T-cell (primary cell): ENCODE results near the gene APOF. TPM values are rescaled to one million over a fixed set of nuclear protein-coding genes. Genes with fewer than 3 reads are reported as not detected.
"Not testable (repeated sequence)": the region's sequence is repeated elsewhere in the genome, so short reads cannot be mapped to it uniquely, and the experiment has no call there.

Source experiments
- ATAC-seq, 4 experiments: fragments of 200-7000 bp in 3 of 4; fragments of 150-1000 bp in 1 of 4; cut with Tn5 transposase; replicated peaks in 1 of 4; 1 replicate in 3 of 4; 2 replicates in 1 of 4; pipeline ENCODE4 v1.10.0; 2021; ENCODE audit warnings: moderate library complexity in 3 of 4, mild to moderate bottlenecking in 2 of 4, moderate number of reproducible peaks in 1 of 4
- CTCF ChIA-PET, 2 donors: fragments of 300-600 bp; sonication (Branson Sonifier 250); formaldehyde crosslinking; loops; one replicate each; lab custom pipeline; 2022; ENCODE audit warnings: antibody characterized with exemption in 2 of 2; lab: Charles Lee
- POLR2A ChIA-PET, 2 donors: fragments of 300-600 bp; sonication (Branson Sonifier 250); formaldehyde crosslinking; loops; one replicate each; lab custom pipeline; 2022; ENCODE audit warnings: antibody characterized with exemption in 2 of 2; lab: Charles Lee
- DNase-seq, 35 experiments: peaks; one replicate each; pipeline versions ENCODE4 v3.0.0 to v3.0.0-alpha.2; 2013 to 2023
- H3K27ac ChIP-seq: one replicate; pipeline ENCODE4 v1.5.1; 2013; ENCODE audit warnings: low read length
- H3K27me3 ChIP-seq, 2 experiments: replicated peaks in 1 of 2; 1 replicate in 1 of 2; 2 replicates in 1 of 2; pipeline versions ENCODE4 v1.6.1 to v1.7.0; 2013; ENCODE audit warnings: low read length in 1 of 2, mixed read lengths in 1 of 2; ENCODE audit not compliant: control insufficient read depth in 2 of 2, insufficient read depth in 2 of 2; ENCODE audit errors: extremely low read depth in 1 of 2
- H3K36me3 ChIP-seq, 2 donors: 1 replicate in 1 of 2; 2 replicates in 1 of 2; pipeline versions ENCODE4 v1.6.1 to v1.7.0; 2013; ENCODE audit warnings: low read length in 1 of 2; ENCODE audit not compliant: control insufficient read depth in 2 of 2, insufficient read depth in 1 of 2; ENCODE audit errors: extremely low read depth in 1 of 2
- H3K4me1 ChIP-seq, 2 experiments: 1 replicate in 1 of 2; 2 replicates in 1 of 2; pipeline versions ENCODE4 v1.6.1 to v1.7.0; 2013; ENCODE audit warnings: low read length in 2 of 2, mixed read lengths in 1 of 2; ENCODE audit not compliant: insufficient read depth in 2 of 2, control insufficient read depth in 1 of 2; ENCODE audit errors: extremely low read depth in 1 of 2
- H3K4me3 ChIP-seq, 2 donors: 1 replicate in 1 of 2; 2 replicates in 1 of 2; pipeline versions ENCODE4 v1.5.1 to v1.7.0; 2013; ENCODE audit warnings: mild to moderate bottlenecking in 2 of 2, low read length in 1 of 2, moderate library complexity in 1 of 2; ENCODE audit not compliant: control insufficient read depth in 1 of 2; ENCODE audit errors: extremely low read depth in 1 of 2
- H3K9me3 ChIP-seq: 2 replicates; pipeline ENCODE4 v1.7.0; 2013
- H3K27ac Mint-ChIP-seq, 2 donors: one replicate each; pipeline ENCODE4 v1.8.0; 2020 to 2021; ENCODE audit warnings: mild to moderate bottlenecking in 2 of 2, mixed read lengths in 2 of 2
- H3K27me3 Mint-ChIP-seq, 2 donors: one replicate each; pipeline ENCODE4 v1.8.0; 2021 to 2022; ENCODE audit warnings: mixed read lengths in 2 of 2
- H3K36me3 Mint-ChIP-seq: one replicate; pipeline ENCODE4 v1.8.0; 2021; ENCODE audit warnings: mixed read lengths
- H3K4me1 Mint-ChIP-seq, 3 donors: one replicate each; pipeline ENCODE4 v1.8.0; 2020 to 2022; ENCODE audit warnings: mixed read lengths in 3 of 3, mild to moderate bottlenecking in 1 of 3
- H3K4me3 Mint-ChIP-seq, 3 donors: one replicate each; pipeline ENCODE4 v1.8.0; 2020 to 2022; ENCODE audit warnings: mild to moderate bottlenecking in 3 of 3, mixed read lengths in 3 of 3, moderate library complexity in 3 of 3
- H3K9me3 Mint-ChIP-seq, 3 donors: one replicate each; pipeline ENCODE4 v1.8.0; 2020 to 2022; ENCODE audit warnings: mixed read lengths in 3 of 3
- WGBS: methylation state at CpG from one replicate; pipeline ENCODE4 v1.1.5; 2013; ENCODE audit warnings: missing lambda C conversion rate; ENCODE audit not compliant: insufficient coverage; 5-methylcytosine and 5-hydroxymethylcytosine counted together
- total RNA-seq, 35 experiments: library from RNA in 6 of 35; stranded (reverse) in 6 of 35; fragments of 120-200 nt in 1 of 35; gene quantifications; one replicate each; pipeline versions ENCODE4 v1.2.1 to v1.2.4 and lab custom pipeline; 2013 to 2026

The APOF gene
- total RNA-seq, 5 donors from 2014 or later (not counting 1 experiment from before 2014, with no cell fraction given) = not detected

DNA sequence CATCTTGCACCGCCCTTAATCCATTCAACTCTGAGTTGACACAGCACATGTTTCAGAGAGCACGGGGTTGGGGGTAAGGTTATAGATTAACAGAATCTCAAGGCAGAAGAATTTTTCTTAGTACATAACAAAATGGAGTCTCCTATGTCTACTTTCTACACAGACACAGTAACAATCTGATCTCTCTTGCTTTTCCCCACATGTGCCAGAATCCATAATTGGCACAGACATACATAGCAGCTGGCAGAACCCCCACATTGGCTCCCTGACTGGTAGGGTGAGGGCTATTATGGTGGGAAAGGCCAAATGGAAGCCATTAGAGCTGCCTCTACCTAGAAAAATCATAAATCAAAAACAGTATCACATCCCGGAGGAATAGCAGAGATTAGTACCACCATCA is 38.5 kb upstream of the APOF start:
- H3K27ac Mint-ChIP-seq, H3K36me3 Mint-ChIP-seq, H3K4me1 ChIP-seq, H3K27me3 ChIP-seq, DNase-seq, H3K27ac ChIP-seq, H3K9me3 ChIP-seq, ATAC-seq, H3K4me3 Mint-ChIP-seq, CTCF ChIA-PET, H3K4me1 Mint-ChIP-seq, H3K4me3 ChIP-seq, POLR2A ChIA-PET, H3K36me3 ChIP-seq, H3K27me3 Mint-ChIP-seq: not testable (repeated sequence)
- peaks cover 4 to 20% (median 12%) of the 10 kb centered on the region in 3 donors for H3K9me3 Mint-ChIP-seq
- no CpG with 5 or more reads among the region's 3 CpGs for WGBS

- H3K27ac ChIP-seq, CTCF ChIA-PET, H3K4me1 ChIP-seq, H3K27ac Mint-ChIP-seq, H3K4me3 Mint-ChIP-seq, H3K36me3 ChIP-seq, H3K27me3 Mint-ChIP-seq, H3K4me1 Mint-ChIP-seq, H3K9me3 ChIP-seq, H3K4me3 ChIP-seq, POLR2A ChIA-PET, ATAC-seq, H3K27me3 ChIP-seq, DNase-seq, H3K36me3 Mint-ChIP-seq: not testable (repeated sequence)
- no CpG with 5 or more reads among the region's 3 CpGs for WGBS
- peaks cover 4 to 20% (median 12%) of the 10 kb centered on the region in 3 donors for H3K9me3 Mint-ChIP-seq
Observed at GRCh38 chr12:56399466-56399865, 36.8 kb upstream of the APOF start.

GRCh38 chr12:56398324-56398723 is 35.7 kb upstream of the APOF start:
- Histone ChIP-seq H3K9me3 (no peaks in the 10 kb centered on the region), H3K27me3 (no peaks in the 10 kb centered on the region), H3K4me1 (no peaks in the 10 kb centered on the region), H3K4me3 (no peak overlapping the region), H3K36me3 (no peaks in the 10 kb centered on the region), H3K27ac (no peak overlapping the region)
- Mint-ChIP-seq H3K4me1 (no peaks in the 10 kb centered on the region), H3K4me3 (no peak overlapping the region), H3K27me3 (no peaks in the 10 kb centered on the region), H3K27ac (no peak overlapping the region), H3K9me3 (peaks cover 4 to 20% (median 12%) of the 10 kb centered on the region in 3 donors), H3K36me3 (peaks cover 8% of the 10 kb centered on the region)
- ChIA-PET POLR2A (interaction anchor here in 1 of 2 donors (0.7 kb wide), 1 partner anchor 122 kb away, joined by 3 read pairs; no protein-coding TSS in a partner anchor), CTCF (no interaction called here)
- ATAC-seq = no peak
- no peak for DNase-seq

DNA sequence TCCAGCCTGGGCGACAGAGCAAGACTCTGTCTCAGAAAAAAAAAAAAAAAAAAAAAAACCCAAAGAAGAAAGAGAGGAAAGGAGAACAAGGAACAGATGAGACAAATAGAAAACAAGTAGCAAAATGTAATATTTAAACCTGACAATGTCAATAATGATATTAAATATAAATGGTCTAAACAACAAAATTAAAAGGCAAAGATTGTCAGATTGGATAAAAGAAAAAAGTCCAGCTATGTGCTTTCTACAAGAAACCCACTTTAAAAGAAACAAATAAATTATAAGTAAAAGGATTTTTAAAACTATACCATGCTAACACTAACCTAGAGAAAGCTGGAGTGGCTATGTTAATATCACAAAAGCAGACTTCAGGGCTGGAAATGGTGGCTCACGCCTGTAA is 29.7 kb upstream of the APOF start:
- Mint-ChIP-seq H3K27me3 (no peaks in the 10 kb centered on the region), H3K36me3 (no peaks in the 10 kb centered on the region), H3K27ac (no peak overlapping the region), H3K4me1 (no peaks in the 10 kb centered on the region), H3K4me3 (no peak overlapping the region), H3K9me3 (no peaks in the 10 kb centered on the region)
- H3K27ac ChIP-seq = no peak overlapping the region
- no CpG with 5 or more reads among the region's 2 CpGs for WGBS
- ChIA-PET CTCF (interaction anchor here in 1 of 2 donors (0.6 to 0.8 kb wide), 2 partner anchors 613 to 628 kb away, joined by 3 to 11 read pairs; no protein-coding TSS in a partner anchor), POLR2A (interaction anchor here in 1 of 2 donors (0.5 kb wide), 1 partner anchor 266 kb away, joined by 3 read pairs; no protein-coding TSS in a partner anchor)
- ATAC-seq (no peak), DNase-seq (no peak)
- no peaks in the 10 kb centered on the region for H3K36me3 ChIP-seq
- no peak overlapping the region for H3K4me3 ChIP-seq
- no peaks in the 10 kb centered on the region for H3K27me3 ChIP-seq
- no peaks in the 10 kb centered on the region for H3K9me3 ChIP-seq
- no peaks in the 10 kb centered on the region for H3K4me1 ChIP-seq

DNA sequence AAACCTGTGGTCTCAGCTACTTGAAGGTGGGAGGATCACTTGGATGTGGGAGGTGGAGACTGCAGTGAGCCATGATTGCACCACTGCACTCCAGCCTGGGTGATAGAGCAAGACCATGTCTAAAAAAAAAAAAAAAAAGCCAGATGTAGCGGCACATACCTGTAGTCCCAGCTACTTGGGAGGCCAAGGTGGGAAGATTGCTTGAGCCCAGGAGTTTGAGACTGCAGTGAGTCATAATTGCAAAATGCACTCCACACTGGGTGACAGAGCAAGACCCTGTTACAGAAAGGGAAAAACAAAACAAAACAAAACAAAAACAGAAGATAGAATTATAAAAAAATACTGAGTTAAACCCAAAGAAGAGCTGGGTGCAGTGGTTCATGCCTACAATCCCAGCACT is 29.1 kb upstream of the APOF start:
- Mint-ChIP-seq H3K4me3 (no peak overlapping the region), H3K9me3 (no peaks in the 10 kb centered on the region), H3K27ac (no peak overlapping the region), H3K4me1 (no peaks in the 10 kb centered on the region), H3K27me3 (no peaks in the 10 kb centered on the region), H3K36me3 (no peaks in the 10 kb centered on the region)
- H3K27ac ChIP-seq = no peak overlapping the region
- DNase-seq (no peak), ATAC-seq (no peak)
- H3K4me3 ChIP-seq = no peak overlapping the region
- no peaks in the 10 kb centered on the region for H3K9me3 ChIP-seq
- ChIA-PET CTCF (no interaction called here), POLR2A (no interaction called here)
- H3K27me3 ChIP-seq = no peaks in the 10 kb centered on the region
- WGBS = no CpG with 5 or more reads among the region's 1 CpG
- no peaks in the 10 kb centered on the region for H3K36me3 ChIP-seq
- no peaks in the 10 kb centered on the region for H3K4me1 ChIP-seq

DNA sequence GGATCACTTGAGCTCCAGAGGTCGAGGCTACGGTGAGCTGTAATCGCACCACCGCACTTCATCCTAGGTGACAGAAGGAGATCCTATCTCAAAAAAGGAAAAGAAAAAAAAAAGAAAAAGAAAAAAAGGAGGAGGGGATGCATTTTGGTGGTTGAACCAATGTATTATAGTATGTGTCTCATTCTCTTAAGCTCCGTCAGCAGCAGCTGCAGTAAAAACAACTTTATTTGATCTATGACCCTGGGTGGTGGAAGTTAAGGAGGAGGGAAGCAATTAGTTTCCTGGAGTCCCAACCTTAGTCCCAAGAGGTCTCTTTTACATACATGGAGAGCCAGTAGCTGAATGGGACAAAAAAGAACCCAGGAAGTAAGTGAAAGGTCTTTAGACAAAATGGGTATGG is 26.8 kb upstream of the APOF start:
- H3K9me3 ChIP-seq = no peaks in the 10 kb centered on the region
- no peaks in the 10 kb centered on the region for H3K27me3 ChIP-seq
- Mint-ChIP-seq H3K4me1 (no peaks in the 10 kb centered on the region), H3K27me3 (no peaks in the 10 kb centered on the region), H3K27ac (no peak overlapping the region), H3K4me3 (no peak overlapping the region), H3K36me3 (no peaks in the 10 kb centered on the region), H3K9me3 (no peaks in the 10 kb centered on the region)
- no peak overlapping the region for H3K4me3 ChIP-seq
- DNase-seq (no peak), ATAC-seq (no peak)
- WGBS = 96% methylated on average over 4 of the region's 5 CpGs
- no peak overlapping the region for H3K27ac ChIP-seq
- no peaks in the 10 kb centered on the region for H3K36me3 ChIP-seq
- no peaks in the 10 kb centered on the region for H3K4me1 ChIP-seq
- ChIA-PET POLR2A (interaction anchor here in 1 of 2 donors (0.6 to 1.0 kb wide), 2 partner anchors 29 to 53 kb away, joined by 3 read pairs; partner anchors contain the start of gene STAT2), CTCF (interaction anchor here in 1 of 2 donors (0.6 kb wide), 1 partner anchor 1283 kb away, joined by 4 read pairs; no protein-coding TSS in a partner anchor)
